ENCODE results near the gene ICE2.

DNA sequence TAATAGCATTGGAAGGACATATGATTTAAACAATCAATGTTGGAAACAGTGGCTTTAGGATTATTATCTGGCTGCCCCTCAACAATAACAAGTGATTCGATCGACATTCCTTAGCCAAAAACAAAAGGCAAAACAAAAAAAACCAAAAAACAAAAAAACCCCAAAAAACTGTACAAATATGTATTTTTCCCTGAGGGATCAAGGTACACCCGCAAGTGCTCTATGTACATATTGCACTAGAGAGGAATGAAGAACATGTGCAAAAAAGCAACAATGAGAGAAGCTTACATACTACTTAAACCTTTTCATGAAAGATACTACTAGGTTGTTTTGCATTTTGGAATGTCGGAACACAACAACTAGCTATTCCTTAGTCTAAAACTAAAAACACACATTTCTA is 14.2 kb upstream of the ICE2 start:
- TF ChIP-seq, protein P1, sequence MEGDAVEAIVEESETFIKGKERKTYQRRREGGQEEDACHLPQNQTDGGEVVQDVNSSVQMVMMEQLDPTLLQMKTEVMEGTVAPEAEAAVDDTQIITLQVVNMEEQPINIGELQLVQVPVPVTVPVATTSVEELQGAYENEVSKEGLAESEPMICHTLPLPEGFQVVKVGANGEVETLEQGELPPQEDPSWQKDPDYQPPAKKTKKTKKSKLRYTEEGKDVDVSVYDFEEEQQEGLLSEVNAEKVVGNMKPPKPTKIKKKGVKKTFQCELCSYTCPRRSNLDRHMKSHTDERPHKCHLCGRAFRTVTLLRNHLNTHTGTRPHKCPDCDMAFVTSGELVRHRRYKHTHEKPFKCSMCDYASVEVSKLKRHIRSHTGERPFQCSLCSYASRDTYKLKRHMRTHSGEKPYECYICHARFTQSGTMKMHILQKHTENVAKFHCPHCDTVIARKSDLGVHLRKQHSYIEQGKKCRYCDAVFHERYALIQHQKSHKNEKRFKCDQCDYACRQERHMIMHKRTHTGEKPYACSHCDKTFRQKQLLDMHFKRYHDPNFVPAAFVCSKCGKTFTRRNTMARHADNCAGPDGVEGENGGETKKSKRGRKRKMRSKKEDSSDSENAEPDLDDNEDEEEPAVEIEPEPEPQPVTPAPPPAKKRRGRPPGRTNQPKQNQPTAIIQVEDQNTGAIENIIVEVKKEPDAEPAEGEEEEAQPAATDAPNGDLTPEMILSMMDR (IDR thresholded peaks at IDR 0.05; ENCODE audit: insufficient read depth, low read depth, low read length): no peak
- TF ChIP-seq EZH2 (IDR thresholded peaks at IDR 0.05; ENCODE audit: insufficient read depth, low read length): no peak

Measured in astrocyte (in vitro differentiated cells and primary cell).